Hepatocyte (in vitro differentiated cells): Measurements from ENCODE around the gene ECT2L.

Experiments
- CTCF ChIP-seq: fragments of 200-600 bp; sonication (generic); IDR thresholded peaks from 2 replicates; pipeline ENCODE4 v1.5.1; 2016; ENCODE audit warnings: antibody characterized with exemption, mild to moderate bottlenecking; ENCODE audit not compliant: poor library complexity
- EZH2 ChIP-seq: fragments of 200-600 bp; sonication (generic); IDR thresholded peaks from 2 replicates; pipeline ENCODE4 v1.6.1; 2016; ENCODE audit warnings: antibody characterized with exemption, mild to moderate bottlenecking, borderline replicate concordance

DNA sequence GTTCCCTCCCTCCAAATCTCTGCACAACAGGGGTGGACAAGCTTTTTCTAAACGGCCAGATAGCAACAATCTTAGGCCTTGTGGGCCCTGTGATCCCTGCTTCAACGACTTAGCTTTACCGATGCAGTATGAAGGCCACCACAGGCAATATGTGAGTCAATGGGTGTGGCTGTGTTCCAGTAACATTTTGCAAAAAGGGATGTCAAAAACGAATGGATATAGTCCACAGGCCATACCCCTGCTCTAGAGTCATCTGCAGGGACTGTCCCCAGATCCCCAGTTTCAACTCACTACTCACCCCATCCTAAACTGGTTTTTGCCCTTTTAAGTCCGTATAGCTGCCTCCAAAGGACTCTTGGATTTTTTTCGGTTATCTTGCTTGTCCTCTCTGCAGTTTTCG, 34.4 kb downstream of the ECT2L start:
- TF ChIP-seq CTCF (no peak), EZH2 (no peak)
